IPS DF 6.9 (cell line): Measurements from ENCODE around the gene POLH.
"Not testable (repeated sequence)": the region's sequence is repeated elsewhere in the genome, so short reads cannot be mapped to it uniquely, and the experiment has no call there.

Experiments used
- DNase-seq: peaks from one replicate; pipeline ENCODE4 v3.0.0-alpha.2; 2013; ENCODE audit warnings: low read depth, low spot score
- H3K27ac ChIP-seq: one replicate; pipeline ENCODE4 v1.5.1; 2013; ENCODE audit warnings: low read length, control low read depth
- H3K27me3 ChIP-seq: 2 replicates; pipeline ENCODE4 v1.6.1; 2013; ENCODE audit warnings: mild to moderate bottlenecking, low read length; ENCODE audit not compliant: control insufficient read depth, insufficient read depth
- H3K36me3 ChIP-seq: 2 replicates; pipeline ENCODE4 v1.6.1; 2013; ENCODE audit warnings: low read length; ENCODE audit not compliant: control insufficient read depth, insufficient read depth
- H3K4me1 ChIP-seq: 2 replicates; pipeline ENCODE4 v1.6.1; 2013; ENCODE audit warnings: low read length; ENCODE audit not compliant: control insufficient read depth, insufficient read depth
- H3K4me3 ChIP-seq: 2 replicates; pipeline ENCODE4 v1.5.1; 2013; ENCODE audit warnings: mild to moderate bottlenecking, low read length
- H3K9me3 ChIP-seq: 2 replicates; pipeline ENCODE4 v1.6.1; 2013; ENCODE audit warnings: low read length, inconsistent platforms; ENCODE audit not compliant: control insufficient read depth, insufficient read depth
- WGBS: extraction: QIAGEN DNeasy Blood & Tissue Kit; methylation state at CpG from one replicate; pipeline ENCODE4 v1.1.7; 2013; ENCODE audit warnings: mixed read lengths, missing lambda C conversion rate; ENCODE audit not compliant: insufficient read length, insufficient coverage; 5-methylcytosine and 5-hydroxymethylcytosine counted together

The POLH gene

DNA sequence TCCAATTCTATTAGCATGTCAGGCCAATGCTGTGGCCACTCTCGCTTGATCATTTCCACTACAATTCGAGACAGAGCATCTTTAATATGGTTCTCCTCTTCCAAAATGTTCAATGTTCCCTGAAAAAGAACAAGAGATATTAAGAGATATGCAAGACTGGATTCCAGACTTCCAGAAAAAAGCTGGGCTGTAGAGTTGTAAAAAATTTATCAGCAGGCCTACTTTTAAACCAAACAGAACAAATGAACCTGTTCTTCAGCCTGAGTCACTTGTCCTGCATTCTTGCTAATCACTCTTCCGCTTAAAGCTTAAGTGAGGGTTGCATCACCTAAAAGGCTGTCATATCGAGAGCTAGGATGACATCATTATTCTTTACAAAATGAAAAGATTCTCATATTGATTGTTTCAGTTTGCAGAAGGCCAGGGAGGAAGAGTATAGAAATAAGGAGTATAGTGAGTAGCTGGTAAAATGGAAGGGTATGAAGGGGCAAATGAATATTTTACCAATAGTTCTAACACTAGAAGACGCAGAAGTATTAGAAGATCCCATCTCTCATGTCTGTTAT, 5.0 kb upstream of the POLH start:
- DNase-seq, result no peak
- no peaks in the 10 kb centered on the region for H3K9me3 ChIP-seq
- peaks cover 5% of the 10 kb centered on the region; the same call in 1 of the 2 replicates for H3K36me3 ChIP-seq
- no peak overlapping the region for H3K4me3 ChIP-seq
- no peaks in the 10 kb centered on the region for H3K27me3 ChIP-seq
- no peak overlapping the region for H3K27ac ChIP-seq
- no CpG with 5 or more reads among the region's 5 CpGs for WGBS
- no peaks in the 10 kb centered on the region; the same call in 1 of the 2 replicates for H3K4me1 ChIP-seq

DNA sequence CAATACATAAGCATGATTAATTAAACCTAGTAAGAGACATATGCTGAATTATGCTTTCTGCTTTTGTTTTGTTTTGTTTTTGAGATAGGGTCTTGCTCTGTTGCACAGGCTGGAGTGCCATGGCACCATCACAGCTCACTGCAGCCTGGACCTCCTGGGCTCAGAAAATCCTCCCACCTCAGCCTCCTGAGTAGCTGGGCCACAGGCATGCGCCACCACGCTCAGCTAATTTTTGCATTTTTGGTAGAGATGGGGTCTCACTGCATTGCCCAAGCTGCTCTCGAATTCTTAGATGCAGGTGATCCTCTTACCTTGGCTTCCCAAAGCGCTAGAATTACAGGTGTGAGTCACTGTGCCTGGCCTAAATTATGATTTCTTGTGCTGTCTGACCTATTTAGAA, 4.0 kb upstream of the POLH start:
- Histone ChIP-seq H3K4me1 (no peaks in the 10 kb centered on the region; the same call in 1 of the 2 replicates), H3K27me3 (no peaks in the 10 kb centered on the region), H3K27ac (no peak overlapping the region), H3K36me3 (peaks cover 5% of the 10 kb centered on the region; the same call in 1 of the 2 replicates), H3K9me3 (no peaks in the 10 kb centered on the region), H3K4me3 (no peak overlapping the region)
- no CpG with 5 or more reads among the region's 4 CpGs for WGBS
- no peak for DNase-seq

DNA sequence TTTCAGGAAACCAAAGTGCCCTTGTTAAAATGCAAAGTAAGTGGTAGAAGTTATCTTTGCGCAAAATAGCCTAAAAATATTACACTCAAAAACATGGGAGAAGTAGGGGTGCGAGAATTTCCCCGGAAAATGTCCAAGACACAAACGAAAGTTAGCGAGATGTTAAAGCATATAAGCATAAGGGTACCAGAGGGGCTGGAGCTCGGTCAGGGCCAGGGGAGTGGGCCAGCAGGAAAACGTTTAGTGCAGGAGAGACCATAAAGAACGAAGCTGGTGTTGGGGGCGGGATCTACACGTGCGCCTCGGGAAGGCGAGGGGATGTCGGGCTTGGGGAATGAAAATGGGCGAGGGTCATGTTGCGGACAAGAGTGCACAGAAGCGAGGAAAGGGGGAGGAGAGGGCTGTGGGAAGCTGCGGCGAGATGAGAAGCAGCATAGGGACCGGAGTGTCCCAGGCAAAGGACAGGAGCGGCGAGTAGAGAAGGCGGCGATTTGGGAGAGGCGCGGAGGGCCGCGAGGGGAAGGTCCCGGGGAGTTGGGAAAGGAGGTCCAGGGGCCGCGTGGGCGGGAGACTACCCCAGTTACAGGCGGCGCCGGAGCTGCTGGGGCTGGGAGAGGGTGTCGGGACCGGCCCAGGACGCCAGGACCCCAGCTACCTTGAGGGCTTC, 747 bp upstream of the POLH start:
- peak; percentile 2 for DNase-seq
- H3K27me3 ChIP-seq, result no peaks in the 10 kb centered on the region

DNA sequence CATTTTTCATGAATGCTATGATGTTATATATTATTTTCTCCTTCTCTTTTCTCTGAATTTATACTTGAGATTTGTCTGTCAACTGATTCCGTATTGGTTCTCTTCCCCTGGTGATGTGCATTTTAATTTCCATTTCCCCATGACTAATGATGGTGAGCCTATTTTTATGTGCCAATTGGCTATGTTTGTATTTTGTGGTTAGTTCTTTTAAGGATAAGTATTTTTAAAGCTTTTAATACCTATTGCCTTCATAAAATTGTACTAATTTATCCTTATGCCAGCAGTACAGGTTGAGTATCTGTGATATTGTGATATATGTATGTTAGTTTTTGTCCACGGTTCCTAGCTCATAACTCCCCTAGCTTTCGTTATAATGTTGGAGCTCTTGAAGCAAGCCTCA, 2.8 kb downstream of the POLH start:
- Histone ChIP-seq H3K27me3 (no peaks in the 10 kb centered on the region), H3K4me3 (no peak overlapping the region), H3K36me3 (peaks cover under 1% of the 10 kb centered on the region; the same call in 1 of the 2 replicates), H3K27ac (no peak overlapping the region), H3K4me1 (no peaks in the 10 kb centered on the region; the same call in 1 of the 2 replicates), H3K9me3 (no peaks in the 10 kb centered on the region)
- DNase-seq, result no peak
- WGBS, result no CpG with 5 or more reads among the region's 3 CpGs

More for the DNA sequence above, 747 bp upstream of the POLH start:
- Histone ChIP-seq H3K36me3 (peaks cover 5% of the 10 kb centered on the region; the same call in 1 of the 2 replicates), H3K27ac (no peak overlapping the region), H3K9me3 (no peaks in the 10 kb centered on the region), H3K4me3 (peak overlapping the region; percentile 54), H3K4me1 (no peaks in the 10 kb centered on the region; the same call in 1 of the 2 replicates)
- WGBS, result no CpG with 5 or more reads among the region's 38 CpGs

DNA sequence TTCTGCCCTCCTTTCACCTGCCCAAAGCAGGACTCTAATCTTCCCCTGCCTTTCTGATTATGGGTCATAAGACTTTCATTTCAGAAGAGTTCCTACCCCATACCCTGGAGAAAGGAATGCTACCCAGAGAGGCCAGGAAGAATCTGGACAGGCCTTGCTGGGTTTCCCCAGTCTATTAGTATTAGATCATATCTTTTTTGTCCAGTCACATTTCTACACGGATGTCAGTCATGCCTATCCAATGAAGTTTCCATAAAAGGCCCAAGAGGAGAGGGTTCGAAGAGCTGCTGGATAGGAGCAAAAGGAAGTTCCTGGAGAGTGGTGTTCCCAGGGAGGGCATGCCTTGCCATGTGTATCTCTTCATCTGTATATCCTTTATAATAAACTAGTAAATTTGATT, 3.2 kb downstream of the POLH start:
- Histone ChIP-seq H3K27ac (no peak overlapping the region), H3K27me3 (no peaks in the 10 kb centered on the region), H3K4me3 (no peak overlapping the region), H3K9me3 (no peaks in the 10 kb centered on the region), H3K36me3 (peaks cover 3% of the 10 kb centered on the region; the same call in 1 of the 2 replicates), H3K4me1 (no peaks in the 10 kb centered on the region; the same call in 1 of the 2 replicates)
- WGBS, result no CpG with 5 or more reads among the region's 2 CpGs
- no peak for DNase-seq

DNA sequence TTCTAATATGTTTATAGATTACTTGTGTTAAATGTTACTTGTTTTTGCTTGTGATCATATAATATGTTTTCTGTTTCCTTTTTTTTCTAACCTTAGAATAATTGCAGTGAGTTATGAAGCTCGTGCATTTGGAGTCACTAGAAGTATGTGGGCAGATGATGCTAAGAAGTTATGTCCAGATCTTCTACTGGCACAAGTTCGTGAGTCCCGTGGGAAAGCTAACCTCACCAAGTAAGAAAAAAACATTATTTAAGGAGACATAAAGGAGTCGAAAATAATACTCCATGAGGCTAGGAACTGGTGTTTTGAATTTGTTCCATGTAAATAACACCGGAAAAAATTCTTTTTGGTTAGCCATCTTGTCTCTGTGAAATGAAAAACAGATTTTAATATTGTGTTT, 6.9 kb downstream of the POLH start:
- peaks cover 2% of the 10 kb centered on the region; the same call in 1 of the 2 replicates for H3K27me3 ChIP-seq
- peaks cover 10% of the 10 kb centered on the region; the same call in 1 of the 2 replicates for H3K36me3 ChIP-seq
- H3K27ac ChIP-seq, result no peak overlapping the region
- no CpG with 5 or more reads among the region's 5 CpGs for WGBS
- no peaks in the 10 kb centered on the region for H3K9me3 ChIP-seq
- H3K4me3 ChIP-seq, result no peak overlapping the region
- DNase-seq, result no peak
- no peaks in the 10 kb centered on the region for H3K4me1 ChIP-seq

DNA sequence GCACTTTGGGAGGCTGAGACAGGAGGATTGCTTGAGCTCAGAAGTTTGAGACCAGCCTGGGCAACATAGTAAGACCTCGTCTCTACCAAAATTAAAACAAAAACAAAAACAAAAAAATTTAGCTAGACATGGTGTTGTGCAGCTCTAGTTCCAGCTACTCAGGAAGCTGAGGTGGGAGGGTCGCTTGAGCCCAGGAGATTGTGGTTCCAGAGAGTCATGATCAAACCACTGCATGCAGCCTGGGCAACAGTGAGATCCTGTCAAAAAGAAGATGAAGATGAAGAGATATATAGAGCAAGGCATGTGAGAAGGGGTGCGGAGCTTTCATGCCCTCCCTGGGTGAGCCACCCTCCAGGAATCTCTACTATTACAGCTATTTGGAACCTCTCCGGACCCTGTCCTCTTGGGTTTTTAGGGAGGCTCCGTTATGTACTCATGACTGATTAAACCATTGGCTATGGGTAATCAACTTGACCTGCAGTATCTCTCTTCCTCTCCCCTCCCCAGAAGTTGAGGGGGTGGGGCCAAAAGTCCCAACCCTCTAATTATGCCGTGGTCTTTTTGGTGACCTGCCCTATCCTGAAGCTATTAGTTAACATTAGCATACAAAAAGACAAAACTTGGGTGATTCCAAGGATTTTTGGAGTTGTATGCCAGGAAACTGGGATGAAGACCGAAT, 9.0 kb downstream of the POLH start:
- no CpG with 5 or more reads among the region's 7 CpGs for WGBS
- H3K4me3 ChIP-seq, result no peak overlapping the region
- no peaks in the 10 kb centered on the region for H3K4me1 ChIP-seq
- no peaks in the 10 kb centered on the region for H3K9me3 ChIP-seq
- H3K27me3 ChIP-seq, result peaks cover 2% of the 10 kb centered on the region; the same call in 1 of the 2 replicates
- DNase-seq, result no peak
- no peak overlapping the region for H3K27ac ChIP-seq
- H3K36me3 ChIP-seq, result peaks cover 10% of the 10 kb centered on the region; the same call in 1 of the 2 replicates

DNA sequence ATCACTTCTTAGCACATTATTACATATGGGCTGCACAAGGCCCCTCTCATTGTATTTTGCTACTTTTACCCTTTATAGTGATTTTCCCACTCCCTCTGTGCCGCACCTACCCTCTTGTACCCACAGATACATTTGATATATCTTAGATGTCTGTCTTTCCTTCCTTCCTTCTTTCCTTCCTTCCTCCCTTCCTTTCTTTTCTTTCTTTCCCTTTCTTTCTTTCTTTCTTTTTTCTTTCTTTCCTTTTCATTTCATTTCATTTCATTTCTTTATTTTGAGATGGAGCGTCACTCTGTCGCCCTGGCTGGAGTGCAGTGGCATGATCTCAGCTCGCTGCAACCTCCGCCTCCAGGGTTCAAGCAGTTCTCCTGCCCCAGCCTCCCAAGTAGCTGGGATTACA, 12.2 kb downstream of the POLH start:
- Histone ChIP-seq H3K9me3 (no peaks in the 10 kb centered on the region), H3K27ac (no peak overlapping the region), H3K4me1 (no peaks in the 10 kb centered on the region), H3K27me3 (peaks cover 2% of the 10 kb centered on the region; the same call in 1 of the 2 replicates), H3K36me3 (peaks cover 10% of the 10 kb centered on the region; the same call in 1 of the 2 replicates), H3K4me3 (no peak overlapping the region)
- no peak for DNase-seq
- WGBS, result no CpG with 5 or more reads among the region's 5 CpGs

DNA sequence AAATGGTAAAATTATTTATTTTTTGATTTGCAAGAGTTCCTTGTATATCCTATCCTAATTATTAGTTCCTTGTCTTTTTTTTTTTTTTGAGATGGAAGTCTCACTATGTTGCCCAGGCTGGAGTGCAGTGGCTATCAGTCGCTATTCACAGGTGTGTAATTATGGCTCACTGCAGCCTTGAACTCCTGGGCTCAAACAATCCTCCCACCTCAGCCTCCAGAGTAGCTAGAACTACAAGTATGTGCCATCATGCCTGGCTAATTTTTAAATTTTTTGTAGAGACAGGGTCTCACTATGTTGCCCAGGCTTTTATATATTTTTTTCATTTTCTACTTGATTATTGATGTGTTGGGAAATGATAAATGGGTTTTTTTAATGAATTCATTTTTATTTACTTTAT, 13.6 kb downstream of the POLH start:
- no CpG with 5 or more reads among the region's 1 CpG for WGBS
- not testable (repeated sequence) for H3K36me3 ChIP-seq, H3K9me3 ChIP-seq, H3K27me3 ChIP-seq, H3K4me1 ChIP-seq, DNase-seq, H3K27ac ChIP-seq, H3K4me3 ChIP-seq

DNA sequence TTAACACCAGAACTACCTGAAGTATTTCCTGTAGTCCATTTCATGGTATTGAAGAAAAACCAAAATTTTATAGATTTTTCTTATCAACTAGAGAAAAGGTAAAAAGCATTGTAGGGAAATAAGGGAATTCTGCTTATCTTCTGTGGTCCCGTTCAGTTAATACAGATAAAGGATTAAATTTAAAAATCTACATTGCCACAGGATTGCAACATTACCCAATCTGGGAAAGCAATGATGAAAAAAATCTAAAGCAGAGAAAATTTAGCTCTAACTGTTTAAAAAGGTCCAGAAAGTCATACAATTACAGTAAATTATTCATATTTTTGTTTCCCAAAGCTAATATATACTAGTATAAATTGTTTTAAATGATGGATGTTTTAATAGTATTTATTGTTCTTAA, 18.0 kb downstream of the POLH start:
- Histone ChIP-seq H3K9me3 (no peaks in the 10 kb centered on the region), H3K4me1 (no peaks in the 10 kb centered on the region), H3K27me3 (no peaks in the 10 kb centered on the region), H3K4me3 (no peak overlapping the region), H3K27ac (no peak overlapping the region), H3K36me3 (no peaks in the 10 kb centered on the region)
- WGBS, result no CpG with 5 or more reads among the region's 1 CpG
- DNase-seq, result no peak
